Hepatic stellate cell (primary cell): ENCODE data around the gene SEMA5A.

Experiments
- DNase-seq: peaks from one replicate; pipeline ENCODE4 v3.0.0; 2011; ENCODE audit warnings: low spot score

The SEMA5A gene

GRCh38 chr5:9545136-9545991 lies 511 bp downstream of the SEMA5A start:
- DNase-seq, result no peak

DNA sequence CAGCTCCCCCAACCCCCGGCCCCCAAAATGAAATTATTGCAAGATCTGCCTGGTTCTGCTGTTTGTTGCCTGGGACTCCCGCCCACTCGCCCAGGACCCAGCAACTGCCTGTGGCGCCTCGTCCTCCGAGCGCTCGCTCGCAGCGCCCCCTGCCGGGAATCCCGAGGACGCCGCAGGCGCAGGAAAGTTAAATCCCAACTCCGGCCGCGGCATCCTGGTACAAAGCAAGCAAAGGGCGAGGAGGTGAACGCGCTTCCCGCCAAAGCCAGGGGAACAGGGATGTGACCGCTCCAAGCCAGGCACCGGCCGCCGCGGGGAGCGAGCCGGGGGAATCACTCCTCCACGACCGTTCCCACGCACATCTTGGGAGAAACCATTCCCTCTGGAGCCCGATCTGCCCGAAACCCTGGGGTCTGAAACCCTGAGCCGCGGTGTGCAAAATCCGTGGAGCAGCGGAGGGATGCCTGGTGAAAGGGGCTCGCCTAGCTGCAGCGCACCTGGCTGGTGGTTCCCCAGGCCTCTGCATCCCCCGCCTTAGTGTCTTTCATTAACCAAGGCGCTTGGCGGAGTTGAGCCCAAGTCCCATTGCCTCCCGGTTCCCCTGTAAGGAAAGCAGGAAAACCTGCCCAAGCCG lies 1.3 kb downstream of the SEMA5A start:
- peak; percentile 65 for DNase-seq

DNA sequence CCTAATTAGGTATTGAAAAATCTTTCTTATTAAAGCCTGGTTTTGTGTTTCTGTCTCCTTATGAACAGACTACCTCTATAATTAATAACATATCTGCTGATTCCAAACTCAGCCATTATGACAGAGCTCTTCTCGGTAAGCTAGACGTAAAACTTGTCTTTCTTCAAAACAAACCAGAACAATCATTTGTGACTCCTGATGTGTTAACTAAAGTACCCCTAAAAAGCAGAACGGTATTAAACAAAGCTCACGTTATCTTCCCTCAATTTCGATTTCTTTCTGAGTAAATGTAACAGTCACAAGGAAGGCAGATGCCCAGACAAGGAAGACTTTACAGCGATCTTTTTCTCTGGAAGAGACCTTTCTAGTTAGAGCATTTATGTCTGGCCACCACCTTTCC lies 1.8 kb downstream of the SEMA5A start:
- no peak for DNase-seq

DNA sequence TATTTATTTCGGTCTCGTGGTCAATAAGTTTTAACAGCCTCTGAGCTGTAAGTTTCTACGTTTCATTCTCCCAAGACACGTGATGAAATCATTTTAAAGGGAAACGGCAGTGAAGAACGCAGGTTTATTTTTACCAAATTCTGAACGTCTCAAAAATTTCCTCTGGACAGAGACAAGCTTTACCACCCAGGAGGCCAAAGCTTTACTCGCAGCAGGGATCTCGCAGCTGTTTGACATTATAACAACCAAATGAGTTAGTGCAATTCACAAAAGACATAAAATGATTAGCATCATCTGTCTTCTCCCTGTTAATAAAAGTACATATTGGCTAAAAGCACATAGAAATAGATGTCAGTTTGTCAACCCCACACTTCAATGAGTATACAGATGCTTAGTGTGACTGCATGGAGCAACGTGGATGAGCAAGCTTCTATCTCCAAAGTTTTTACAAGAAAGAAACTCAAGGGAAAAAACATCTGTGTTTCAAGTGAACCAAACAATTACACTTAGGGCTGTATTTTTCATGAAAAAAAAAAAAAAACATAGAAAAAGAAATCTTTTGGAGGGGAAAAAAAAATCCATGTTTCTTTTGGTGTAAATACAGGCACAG lies 2.5 kb downstream of the SEMA5A start:
- no peak for DNase-seq

- no peak for DNase-seq
Observed at GRCh38 chr5:9540791-9541190, 5.1 kb downstream of the SEMA5A start.

DNA sequence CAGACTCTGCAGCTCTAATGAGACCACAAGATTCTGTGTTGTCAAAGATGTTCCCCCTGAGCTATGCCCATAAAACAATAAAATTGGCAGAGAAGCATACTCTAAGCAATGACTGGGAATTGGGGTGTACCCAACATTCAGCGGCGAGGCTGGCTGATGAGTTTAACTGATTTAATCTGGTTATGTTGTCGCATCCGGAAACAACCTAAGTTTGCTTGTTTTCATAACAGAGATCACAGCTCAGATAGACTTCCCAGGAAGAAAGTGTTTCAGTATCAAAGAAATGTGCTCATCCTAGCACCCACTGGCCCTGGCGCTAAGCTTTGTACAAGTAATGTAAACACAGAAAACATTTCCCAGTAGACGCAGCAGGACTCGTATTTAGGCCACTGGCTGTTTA lies 7.4 kb downstream of the SEMA5A start:
- no peak for DNase-seq

DNA sequence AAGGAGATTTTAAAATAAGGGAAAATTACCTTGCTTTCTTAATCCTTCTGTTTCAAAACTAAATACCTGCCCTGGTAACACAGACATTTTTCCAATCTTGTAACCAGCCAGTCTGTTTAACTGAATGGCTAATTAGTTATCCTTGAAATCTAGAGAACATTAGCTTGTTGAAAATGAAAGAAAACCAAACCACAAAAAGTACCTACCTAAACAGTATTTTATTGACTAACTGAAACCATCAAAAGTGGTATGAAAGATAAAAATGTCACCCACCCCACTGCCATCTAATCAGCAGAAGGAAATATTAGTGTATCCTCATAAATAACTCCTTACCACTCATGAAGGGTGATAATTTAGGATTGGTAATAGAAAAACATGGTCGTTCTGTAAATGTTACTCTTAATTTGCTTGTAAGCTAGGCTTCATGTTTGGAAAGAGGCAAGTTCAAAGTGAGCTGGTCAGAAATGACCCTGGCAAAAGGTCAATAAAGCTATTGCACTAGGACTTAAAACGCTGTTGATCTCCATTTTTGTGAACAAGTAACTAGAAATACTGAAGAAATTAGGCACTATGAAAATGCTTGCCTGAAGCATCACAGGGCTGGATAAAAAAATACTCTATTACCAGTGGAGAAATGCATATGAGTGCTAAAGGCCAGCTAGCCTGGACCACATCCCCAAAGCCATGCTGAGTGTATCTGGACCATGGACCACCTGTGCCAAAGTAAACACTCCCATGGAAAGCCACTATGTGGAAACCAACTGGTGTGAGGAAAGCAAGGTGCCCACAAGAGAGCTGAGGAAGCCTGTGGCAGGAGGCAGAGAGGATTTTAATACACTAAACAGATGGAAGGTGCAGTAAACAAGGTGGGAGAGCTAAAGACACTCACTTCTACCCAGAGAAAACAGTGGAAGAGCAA lies 8.4 kb downstream of the SEMA5A start:
- DNase-seq, result no peak

- no peak for DNase-seq
Observed at GRCh38 chr5:9536717-9537116, 9.2 kb downstream of the SEMA5A start.

GRCh38 chr5:9534881-9535517 lies 10.9 kb downstream of the SEMA5A start:
- DNase-seq, result no peak

DNA sequence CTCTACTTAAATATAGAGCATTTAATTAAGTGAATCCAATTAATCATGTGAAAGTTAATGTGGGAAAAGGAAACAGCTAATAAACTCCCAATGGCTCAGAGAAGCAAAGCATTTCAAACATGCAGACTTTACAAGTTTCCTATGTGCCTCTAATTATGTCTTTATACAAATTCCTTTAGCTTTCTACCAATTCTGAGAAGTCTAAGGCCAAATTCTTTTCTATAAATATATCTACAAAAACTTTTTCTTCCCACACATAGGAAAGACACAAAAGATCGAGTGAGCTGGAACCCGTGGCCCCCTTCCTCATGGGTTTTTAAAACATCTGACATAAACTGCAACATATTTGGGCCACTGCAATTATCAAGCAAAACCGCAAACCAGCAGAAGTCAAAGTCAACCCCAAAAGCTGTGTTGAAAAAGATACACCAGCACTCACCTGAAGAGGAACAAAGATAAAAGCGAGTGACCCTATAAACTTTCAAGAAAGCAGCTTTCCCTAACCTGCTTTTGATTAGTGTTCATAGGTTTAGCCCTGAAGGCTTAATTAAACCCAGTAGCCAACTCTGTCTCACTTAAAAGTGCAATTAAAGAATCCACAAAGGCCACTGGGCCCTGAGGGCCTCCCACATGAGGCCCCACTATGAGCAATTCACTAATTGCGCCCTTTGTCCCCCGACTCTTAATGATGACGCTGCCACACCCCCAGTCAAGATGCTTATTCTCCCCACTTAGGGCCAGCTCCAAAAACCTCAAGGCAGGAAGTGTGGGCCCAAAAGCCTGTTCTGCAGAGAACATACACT lies 12.1 kb downstream of the SEMA5A start:
- DNase-seq, result no peak

GRCh38 chr5:9533096-9533495 lies 12.8 kb downstream of the SEMA5A start:
- peak; percentile 50 for DNase-seq

DNA sequence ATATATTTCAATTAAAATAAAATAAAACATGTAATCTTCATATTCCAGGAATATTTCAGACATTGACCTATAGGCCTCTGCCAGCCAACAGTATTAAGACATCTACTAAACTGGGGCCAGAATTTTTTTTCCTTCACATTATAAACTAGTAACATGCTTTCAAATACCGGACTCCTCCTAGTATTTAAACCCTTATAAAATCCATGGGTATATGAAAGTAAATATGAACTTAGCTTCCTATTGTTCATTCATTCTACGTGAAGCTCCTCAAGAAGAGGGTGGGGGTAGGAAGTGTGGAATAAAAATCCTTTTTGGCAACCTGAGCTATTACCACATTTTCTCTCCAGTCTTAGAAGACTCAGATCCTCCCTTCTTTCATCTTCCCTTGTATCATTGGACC lies 16.4 kb downstream of the SEMA5A start:
- DNase-seq, result no peak

- DNase-seq, result no peak
Observed at GRCh38 chr5:9529041-9529480, 16.8 kb downstream of the SEMA5A start.

- DNase-seq, result no peak
Observed at GRCh38 chr5:9524941-9525340, 20.9 kb downstream of the SEMA5A start.

- DNase-seq, result no peak
Observed at GRCh38 chr5:9523090-9523823, 22.6 kb downstream of the SEMA5A start.

DNA sequence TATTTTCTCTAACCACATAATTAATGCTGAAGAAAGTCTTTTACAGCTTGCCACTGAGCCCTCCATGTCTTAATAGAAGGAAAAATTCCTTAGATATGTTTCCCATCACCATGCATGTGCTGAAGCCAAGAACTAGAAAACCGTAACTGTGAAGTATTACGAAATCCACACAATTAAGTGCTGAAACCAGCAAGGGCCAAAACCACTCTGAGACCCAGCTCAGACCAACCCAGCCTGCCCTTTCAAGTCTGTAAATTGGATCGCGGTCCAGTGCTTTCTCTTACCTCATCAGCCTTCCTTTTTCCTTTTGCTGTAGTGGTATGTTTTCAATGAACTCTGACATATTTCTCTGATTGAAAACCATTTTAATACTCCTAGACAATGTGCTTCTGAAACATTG lies 26.3 kb downstream of the SEMA5A start:
- DNase-seq, result no peak

DNA sequence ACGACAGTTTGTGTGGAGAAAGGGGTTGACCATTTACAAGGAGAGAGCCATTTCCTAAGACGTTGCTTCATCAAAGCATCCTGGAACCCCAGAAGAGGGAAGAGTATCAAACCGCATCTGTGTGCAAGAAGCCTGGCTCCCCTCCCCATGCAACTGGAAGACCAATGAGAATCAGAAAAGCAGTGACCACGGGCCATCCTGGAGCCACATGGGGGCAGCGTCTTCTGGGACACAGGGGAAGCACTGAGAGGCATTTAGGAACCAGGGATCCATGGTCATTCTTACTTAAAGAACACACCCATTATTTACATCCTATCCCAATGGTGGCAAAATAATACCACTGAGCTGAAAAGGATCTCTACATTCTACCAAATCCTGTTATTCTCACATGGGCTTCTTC lies 29.3 kb downstream of the SEMA5A start:
- no peak for DNase-seq

GRCh38 chr5:9515436-9515835 lies 30.4 kb downstream of the SEMA5A start:
- no peak for DNase-seq

GRCh38 chr5:9514968-9515367 lies 30.9 kb downstream of the SEMA5A start:
- DNase-seq, result no peak

GRCh38 chr5:9513827-9514226 lies 32.0 kb downstream of the SEMA5A start:
- DNase-seq, result no peak
